ENCODE results near the gene TRIM41.
A peak's percentile ranks its signal among the peaks of the same experiment; 100 is the strongest.

The TRIM41 gene

DNA sequence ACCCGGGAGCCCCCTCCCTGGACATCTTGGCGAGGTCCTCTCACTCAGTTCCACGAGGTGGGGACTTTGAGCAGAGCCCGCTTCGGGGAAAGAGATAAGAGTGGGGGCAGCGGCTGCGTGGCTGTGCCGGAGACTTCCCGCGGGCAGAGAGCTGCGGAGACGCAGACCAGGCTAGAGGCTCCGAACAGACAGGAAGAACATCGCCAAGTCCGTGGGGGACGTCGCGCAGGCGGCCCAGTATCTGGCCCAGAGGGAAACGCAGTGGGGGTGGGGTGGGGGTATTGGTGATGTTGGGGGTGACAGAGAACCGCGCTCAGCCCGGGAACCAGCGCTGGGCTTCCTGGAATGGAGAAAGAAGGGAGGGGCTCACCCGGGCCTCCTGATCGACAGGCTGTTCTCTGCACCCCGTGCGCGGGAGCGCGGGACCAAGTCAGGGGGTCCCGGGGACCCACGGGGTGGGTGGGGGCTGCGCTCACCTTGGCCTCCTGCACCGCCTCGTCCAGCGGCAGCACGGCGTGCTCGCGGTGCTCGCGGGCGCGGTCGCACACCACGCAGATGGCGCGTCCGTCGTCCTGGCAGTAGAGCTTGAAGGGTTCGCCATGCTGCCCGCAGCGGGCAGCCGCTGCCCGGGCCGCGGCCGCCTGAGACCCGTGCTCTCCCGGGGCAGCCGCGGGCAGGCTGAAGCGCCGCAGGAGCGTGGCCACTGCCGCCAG lies 18.8 kb upstream of the TRIM41 start:
- TF ChIP-seq SIN3A (IDR thresholded peaks at IDR 0.05; ENCODE audit: borderline replicate concordance, insufficient read depth, low read length), result no peak

DNA sequence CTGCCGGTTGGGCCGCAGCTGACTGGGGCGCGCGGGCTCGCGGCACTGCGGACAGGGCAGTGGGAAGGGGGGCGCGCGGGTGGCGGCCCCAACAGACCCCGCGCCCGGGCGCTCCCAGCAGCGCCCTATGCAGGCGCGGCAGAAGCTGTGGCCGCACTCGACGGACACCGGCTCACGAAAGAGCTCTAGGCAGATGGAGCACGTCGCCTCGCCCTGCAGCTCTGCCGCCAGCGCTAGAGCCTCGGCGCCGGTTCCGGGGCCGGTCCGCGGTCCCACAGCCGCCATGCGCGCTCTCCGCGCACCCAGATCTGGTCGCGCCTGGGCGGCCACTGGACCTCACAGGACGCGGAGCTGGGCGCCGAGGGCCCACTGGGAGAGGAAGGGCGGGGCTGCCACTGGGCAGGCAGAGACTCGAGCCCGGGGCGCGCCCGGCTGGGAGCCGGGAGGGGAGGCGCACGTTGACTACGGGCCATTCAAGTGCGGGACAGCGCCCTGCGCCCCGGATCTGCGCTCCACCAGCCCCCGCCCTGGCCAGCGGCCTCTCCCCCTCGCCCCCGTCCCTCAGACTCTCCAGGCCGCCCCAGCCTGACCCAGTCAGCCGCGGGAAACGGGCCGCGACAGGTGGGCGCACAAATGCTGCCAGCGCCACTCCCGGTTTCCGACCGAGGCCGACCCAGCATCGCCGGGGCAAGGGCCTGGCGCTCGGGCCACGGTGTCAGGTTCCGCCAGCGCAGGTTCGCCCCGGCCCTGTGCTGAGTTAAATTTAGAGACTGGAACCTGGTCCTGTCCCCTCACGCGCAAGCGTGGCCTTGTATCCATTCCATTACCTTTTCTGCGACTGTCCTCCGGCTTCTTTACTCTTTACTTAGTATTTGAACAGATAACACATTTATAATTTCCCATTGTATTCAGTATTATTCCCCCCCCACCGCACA lies 18.0 kb upstream of the TRIM41 start, which contains the start of gene TRIM7:
Gene TRIM7 (minus strand): TSS at position 371 of the 935 bp plus-strand sequence. CDS start 86 bp downstream, at position 285.
- TF ChIP-seq POLR2AphosphoS5 (IDR thresholded peaks at IDR 0.05; ENCODE audit: low read depth, low read length), result no peak
- TF ChIP-seq FOXP2 (optimal IDR thresholded peaks at IDR 0.05; ENCODE audit: borderline replicate concordance, extremely low read depth, extremely low read length, insufficient read depth), result no peak
- TF ChIP-seq TAF1 (IDR thresholded peaks at IDR 0.05; ENCODE audit: borderline replicate concordance, insufficient read depth, low read length), result no peak
- TF ChIP-seq, protein P1, sequence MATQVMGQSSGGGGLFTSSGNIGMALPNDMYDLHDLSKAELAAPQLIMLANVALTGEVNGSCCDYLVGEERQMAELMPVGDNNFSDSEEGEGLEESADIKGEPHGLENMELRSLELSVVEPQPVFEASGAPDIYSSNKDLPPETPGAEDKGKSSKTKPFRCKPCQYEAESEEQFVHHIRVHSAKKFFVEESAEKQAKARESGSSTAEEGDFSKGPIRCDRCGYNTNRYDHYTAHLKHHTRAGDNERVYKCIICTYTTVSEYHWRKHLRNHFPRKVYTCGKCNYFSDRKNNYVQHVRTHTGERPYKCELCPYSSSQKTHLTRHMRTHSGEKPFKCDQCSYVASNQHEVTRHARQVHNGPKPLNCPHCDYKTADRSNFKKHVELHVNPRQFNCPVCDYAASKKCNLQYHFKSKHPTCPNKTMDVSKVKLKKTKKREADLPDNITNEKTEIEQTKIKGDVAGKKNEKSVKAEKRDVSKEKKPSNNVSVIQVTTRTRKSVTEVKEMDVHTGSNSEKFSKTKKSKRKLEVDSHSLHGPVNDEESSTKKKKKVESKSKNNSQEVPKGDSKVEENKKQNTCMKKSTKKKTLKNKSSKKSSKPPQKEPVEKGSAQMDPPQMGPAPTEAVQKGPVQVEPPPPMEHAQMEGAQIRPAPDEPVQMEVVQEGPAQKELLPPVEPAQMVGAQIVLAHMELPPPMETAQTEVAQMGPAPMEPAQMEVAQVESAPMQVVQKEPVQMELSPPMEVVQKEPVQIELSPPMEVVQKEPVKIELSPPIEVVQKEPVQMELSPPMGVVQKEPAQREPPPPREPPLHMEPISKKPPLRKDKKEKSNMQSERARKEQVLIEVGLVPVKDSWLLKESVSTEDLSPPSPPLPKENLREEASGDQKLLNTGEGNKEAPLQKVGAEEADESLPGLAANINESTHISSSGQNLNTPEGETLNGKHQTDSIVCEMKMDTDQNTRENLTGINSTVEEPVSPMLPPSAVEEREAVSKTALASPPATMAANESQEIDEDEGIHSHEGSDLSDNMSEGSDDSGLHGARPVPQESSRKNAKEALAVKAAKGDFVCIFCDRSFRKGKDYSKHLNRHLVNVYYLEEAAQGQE (IDR thresholded peaks at IDR 0.05; ENCODE audit: insufficient read depth in 1 of 2, low read depth in 2 of 2, low read length in 2 of 2), result no peak
- no peak for TF ChIP-seq SIN3A (IDR thresholded peaks at IDR 0.05; ENCODE audit: borderline replicate concordance, insufficient read depth, low read length)

DNA sequence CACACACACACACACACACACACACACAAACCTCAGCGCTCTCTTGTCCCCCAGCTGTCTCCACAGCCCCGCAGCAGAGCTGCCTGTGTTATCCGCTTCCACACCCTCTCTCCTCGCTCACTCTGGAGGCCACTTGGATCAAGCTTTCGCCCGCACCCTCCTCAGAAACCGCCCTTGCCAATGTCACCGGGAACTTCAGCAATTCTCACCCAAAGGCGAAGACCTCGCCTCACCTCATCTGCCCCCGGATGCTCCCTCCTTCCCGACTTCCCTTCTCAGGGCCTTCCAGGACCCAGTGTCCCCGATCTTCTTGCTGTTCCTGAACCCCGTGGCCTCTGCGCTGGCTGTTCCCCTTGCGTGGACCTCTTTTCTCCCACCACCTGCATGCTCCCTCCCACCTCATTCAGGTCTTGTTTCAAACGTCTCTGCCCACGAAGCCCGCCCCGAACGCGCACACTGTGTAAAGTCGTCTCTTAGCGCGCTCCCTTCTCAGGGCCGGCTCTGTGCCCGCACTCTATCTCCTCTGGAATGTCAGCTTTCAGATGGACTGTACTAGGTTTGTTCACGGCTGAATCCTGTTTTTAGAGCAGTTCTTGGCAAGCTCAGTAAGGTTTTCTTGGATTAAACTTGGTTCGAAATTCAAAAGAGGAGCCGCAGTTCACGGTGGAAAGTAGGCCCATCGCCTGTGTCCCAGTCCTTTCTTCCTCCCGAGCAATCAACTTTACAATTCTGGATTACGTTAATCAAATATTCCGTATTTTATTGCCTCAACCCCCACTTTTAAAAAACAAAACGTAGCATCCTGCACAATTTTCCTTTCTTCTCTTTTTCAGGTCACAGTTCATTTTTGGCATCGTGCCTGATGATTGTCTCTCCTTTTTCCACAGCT lies 17.1 kb upstream of the TRIM41 start:
- TF ChIP-seq FOXP2 (optimal IDR thresholded peaks at IDR 0.05; ENCODE audit: borderline replicate concordance, extremely low read depth, extremely low read length, insufficient read depth) (no peak), POLR2AphosphoS5 (IDR thresholded peaks at IDR 0.05; ENCODE audit: low read depth, low read length) (no peak), TAF1 (IDR thresholded peaks at IDR 0.05; ENCODE audit: borderline replicate concordance, insufficient read depth, low read length) (no peak), SIN3A (IDR thresholded peaks at IDR 0.05; ENCODE audit: borderline replicate concordance, insufficient read depth, low read length) (no peak)
- TF ChIP-seq, protein P1 (IDR thresholded peaks at IDR 0.05; ENCODE audit: insufficient read depth in 1 of 2, low read depth in 2 of 2, low read length in 2 of 2), result no peak

DNA sequence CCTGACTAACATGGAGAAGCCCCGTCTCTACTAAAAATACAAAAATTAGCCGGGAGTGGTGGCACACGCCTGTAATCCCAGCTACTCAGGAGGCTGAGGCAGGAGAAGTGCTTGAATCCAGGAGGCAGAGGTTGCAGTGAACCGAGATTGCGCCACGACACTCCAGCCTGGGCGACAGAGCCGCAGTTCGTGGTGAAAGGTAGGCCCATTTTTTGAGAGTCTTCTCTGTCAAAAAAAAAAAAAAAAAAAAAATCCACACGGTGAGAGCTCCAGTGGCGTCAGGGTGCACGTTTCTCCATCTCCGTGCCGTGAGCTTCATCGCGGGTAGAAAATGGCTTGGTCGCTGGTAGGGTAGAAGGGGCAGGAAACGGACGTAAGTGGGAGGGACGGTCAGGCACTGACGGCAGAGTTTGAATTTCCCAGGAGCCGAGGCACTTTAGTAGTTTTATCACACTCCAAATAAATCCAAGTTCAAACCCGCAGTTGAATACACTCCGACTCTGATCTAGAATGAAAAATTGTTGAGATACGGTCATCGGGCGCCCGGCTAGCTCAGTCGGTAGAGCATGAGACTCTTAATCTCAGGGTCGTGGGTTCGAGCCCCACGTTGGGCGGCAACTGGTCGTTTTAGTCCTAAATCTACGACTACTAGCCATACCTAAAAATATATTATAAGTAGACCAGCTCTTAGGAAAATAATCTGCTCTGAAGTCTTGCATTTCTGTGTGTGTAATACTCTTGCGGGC lies 15.7 kb upstream of the TRIM41 start:
- TF ChIP-seq, protein P1 (IDR thresholded peaks at IDR 0.05; ENCODE audit: insufficient read depth in 1 of 2, low read depth in 2 of 2, low read length in 2 of 2), result no peak
- TF ChIP-seq POLR2AphosphoS5 (IDR thresholded peaks at IDR 0.05; ENCODE audit: low read depth, low read length), result peak; percentile 36; the same call in 1 of the 2 replicates

DNA sequence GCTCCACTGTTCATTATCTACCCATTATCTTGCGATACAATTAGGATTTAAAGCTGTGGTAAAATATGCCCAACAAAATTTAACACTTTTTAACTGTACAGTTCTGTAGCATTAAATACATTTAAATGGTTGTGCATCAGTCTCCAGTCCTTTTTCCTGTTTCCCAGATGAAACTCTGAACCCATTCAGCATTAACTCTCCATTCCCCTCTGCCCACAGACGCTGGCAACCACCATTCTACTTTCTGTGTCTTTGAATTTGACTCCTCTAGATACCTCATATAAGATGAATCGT lies 15.2 kb upstream of the TRIM41 start:
- TF ChIP-seq, protein P1 (IDR thresholded peaks at IDR 0.05; ENCODE audit: insufficient read depth in 1 of 2, low read depth in 2 of 2, low read length in 2 of 2), result no peak
- TF ChIP-seq FOXP2 (optimal IDR thresholded peaks at IDR 0.05; ENCODE audit: borderline replicate concordance, extremely low read depth, extremely low read length, insufficient read depth) (no peak), POLR2AphosphoS5 (IDR thresholded peaks at IDR 0.05; ENCODE audit: low read depth, low read length) (no peak), TAF1 (IDR thresholded peaks at IDR 0.05; ENCODE audit: borderline replicate concordance, insufficient read depth, low read length) (no peak), SIN3A (IDR thresholded peaks at IDR 0.05; ENCODE audit: borderline replicate concordance, insufficient read depth, low read length) (no peak)
